Measurements from ENCODE around the gene CPA2. TPM values are rescaled to one million over a fixed set of nuclear protein-coding genes. Genes with fewer than 3 reads are reported as not detected.

The CPA2 gene
- total RNA-seq, 1 experiment from 2014 or later: not detected

- Mint-ChIP-seq H3K4me3 (ENCODE audit: unreplicated experiment) (no peak overlapping the region), H3K27me3 (ENCODE audit: insufficient read depth, unreplicated experiment) (no peaks in the 10 kb centered on the region), H3K27ac (ENCODE audit: low read depth, unreplicated experiment) (no peak overlapping the region), H3K36me3 (ENCODE audit: insufficient read depth, unreplicated experiment) (no peaks in the 10 kb centered on the region), H3K9me3 (ENCODE audit: unreplicated experiment) (no peaks in the 10 kb centered on the region), H3K4me1 (ENCODE audit: insufficient read depth, unreplicated experiment) (no peaks in the 10 kb centered on the region)
- ChIA-PET CTCF (interaction anchor here (0.7 kb wide), 1 partner anchor 25 kb away, joined by 3 read pairs; no protein-coding TSS in a partner anchor), POLR2A (interaction anchor here (0.7 kb wide), 1 partner anchor 9 kb away, joined by 4 read pairs; no protein-coding TSS in a partner anchor)
- no TSS peak for BruUV-seq (replicated peaks)
- DNase-seq (ENCODE audit: unreplicated experiment): no peak
- intact Hi-C loops (cut with micrococcal nuclease): no loop called here
- TF ChIP-seq CTCF (IDR thresholded peaks at IDR 0.05; ENCODE audit: unreplicated experiment): no peak
These were observed 36.5 kb downstream of the CPA2 start for GRCh38 chr7:130303127-130303526.

GRCh38 chr7:130303551-130303950 is 36.9 kb downstream of the CPA2 start:
- no peak for TF ChIP-seq CTCF (IDR thresholded peaks at IDR 0.05; ENCODE audit: unreplicated experiment)
- no peaks in the 10 kb centered on the region for H3K27me3 Mint-ChIP-seq (ENCODE audit: insufficient read depth, unreplicated experiment)
- BruUV-seq (replicated peaks): no TSS peak
- POLR2A ChIA-PET: interaction anchor here (0.7 kb wide), 1 partner anchor 184 kb away, joined by 3 read pairs; no protein-coding TSS in a partner anchor
- no peak for DNase-seq (ENCODE audit: unreplicated experiment)
- CTCF ChIA-PET: interaction anchor here (0.6 to 0.7 kb wide), 2 partner anchors 26 kb away, joined by 3 read pairs; no protein-coding TSS in a partner anchor
- H3K4me1 Mint-ChIP-seq (ENCODE audit: insufficient read depth, unreplicated experiment): no peaks in the 10 kb centered on the region
- H3K9me3 Mint-ChIP-seq (ENCODE audit: unreplicated experiment): no peaks in the 10 kb centered on the region
- H3K4me3 Mint-ChIP-seq (ENCODE audit: unreplicated experiment): no peak overlapping the region
- H3K27ac Mint-ChIP-seq (ENCODE audit: low read depth, unreplicated experiment): no peak overlapping the region
- intact Hi-C loops (cut with micrococcal nuclease): no loop called here
- no peaks in the 10 kb centered on the region for H3K36me3 Mint-ChIP-seq (ENCODE audit: insufficient read depth, unreplicated experiment)

- no peak for DNase-seq (ENCODE audit: unreplicated experiment)
- Mint-ChIP-seq H3K4me3 (ENCODE audit: unreplicated experiment) (no peak overlapping the region), H3K36me3 (ENCODE audit: insufficient read depth, unreplicated experiment) (no peaks in the 10 kb centered on the region), H3K9me3 (ENCODE audit: unreplicated experiment) (no peaks in the 10 kb centered on the region), H3K4me1 (ENCODE audit: insufficient read depth, unreplicated experiment) (no peaks in the 10 kb centered on the region), H3K27me3 (ENCODE audit: insufficient read depth, unreplicated experiment) (no peaks in the 10 kb centered on the region), H3K27ac (ENCODE audit: low read depth, unreplicated experiment) (no peak overlapping the region)
- intact Hi-C loops (cut with micrococcal nuclease): no loop called here
- BruUV-seq (replicated peaks): no TSS peak
- CTCF ChIA-PET: interaction anchor here (0.6 to 1.5 kb wide), 2 partner anchors 26 to 29 kb away, joined by 3 read pairs; no protein-coding TSS in a partner anchor
- no peak for TF ChIP-seq CTCF (IDR thresholded peaks at IDR 0.05; ENCODE audit: unreplicated experiment)
- POLR2A ChIA-PET: interaction anchor here (0.7 kb wide), 1 partner anchor 183 kb away, joined by 3 read pairs; no protein-coding TSS in a partner anchor
These were observed 37.3 kb downstream of the CPA2 start for GRCh38 chr7:130303982-130304381.

GRCh38 chr7:130304878-130305277 is 38.2 kb downstream of the CPA2 start:
- no TSS peak for BruUV-seq (replicated peaks)
- Mint-ChIP-seq H3K4me3 (ENCODE audit: unreplicated experiment) (no peak overlapping the region), H3K9me3 (ENCODE audit: unreplicated experiment) (no peaks in the 10 kb centered on the region), H3K36me3 (ENCODE audit: insufficient read depth, unreplicated experiment) (no peaks in the 10 kb centered on the region), H3K4me1 (ENCODE audit: insufficient read depth, unreplicated experiment) (no peaks in the 10 kb centered on the region), H3K27me3 (ENCODE audit: insufficient read depth, unreplicated experiment) (no peaks in the 10 kb centered on the region), H3K27ac (ENCODE audit: low read depth, unreplicated experiment) (no peak overlapping the region)
- POLR2A ChIA-PET: interaction anchor here (0.9 kb wide), 1 partner anchor 10 kb away, joined by 3 read pairs; no protein-coding TSS in a partner anchor
- no peak for TF ChIP-seq CTCF (IDR thresholded peaks at IDR 0.05; ENCODE audit: unreplicated experiment)
- DNase-seq (ENCODE audit: unreplicated experiment): no peak
- CTCF ChIA-PET: interaction anchor here (1.5 kb wide), 1 partner anchor 28 kb away, joined by 3 read pairs; no protein-coding TSS in a partner anchor
- intact Hi-C loops (cut with micrococcal nuclease): no loop called here

Measured in MCF 10A (cell line).